H1 (cell line): ENCODE data around the gene CNTNAP1. TPM values are rescaled to one million over a fixed set of nuclear protein-coding genes. Genes with fewer than 3 reads are reported as not detected.

Source experiments
- CTCF ChIA-PET: fragments of 300-600 bp; sonication (Branson Sonifier 250); formaldehyde crosslinking; loops from one replicate; lab custom pipeline; 2021; ENCODE audit not compliant: partially characterized antibody; lab: Charles Lee
- POLR2A ChIA-PET: fragments of 300-600 bp; sonication (Branson Sonifier 250); formaldehyde crosslinking; loops from one replicate; lab custom pipeline; 2021; ENCODE audit warnings: inconsistent platforms; ENCODE audit not compliant: partially characterized antibody; lab: Charles Lee
- DNase-seq, 2 experiments: peaks; one replicate each; pipeline versions ENCODE4 v3.0.0 to v3.0.0-alpha.2; 2010 to 2022; ENCODE audit warnings: low spot score in 2 of 2, low read depth in 1 of 2, mixed read lengths in 1 of 2
- FAIRE-seq: peaks from 2 replicates; lab custom pipeline; 2011; peaks lifted over from hg19 to GRCh38; lab: Jason Lieb, UNC
- H2AFZ ChIP-seq: 2 replicates; pipeline ENCODE4 v1.8.1; 2012; ENCODE audit warnings: low read length, inconsistent platforms
- H2AK5ac ChIP-seq: 2 replicates; pipeline ENCODE4 v1.6.1; 2013; ENCODE audit warnings: low read depth, low read length
- H2BK120ac ChIP-seq: replicated peaks from 2 replicates; pipeline ENCODE3; 2013; ENCODE audit warnings: low read depth, low read length, inconsistent platforms
- H2BK12ac ChIP-seq: 2 replicates; pipeline ENCODE4 v1.6.1; 2013; ENCODE audit warnings: low read depth, low read length
- H2BK15ac ChIP-seq: 2 replicates; pipeline ENCODE4 v1.6.1; 2013; ENCODE audit warnings: low read length
- H2BK20ac ChIP-seq: 2 replicates; pipeline ENCODE4 v1.6.1; 2013; ENCODE audit warnings: low read length
- H2BK5ac ChIP-seq: 2 replicates; pipeline ENCODE4 v1.6.1; 2013; ENCODE audit warnings: low read depth, low read length
- H3K14ac ChIP-seq: 2 replicates; pipeline ENCODE4 v1.6.1; 2013; ENCODE audit warnings: inconsistent platforms; ENCODE audit not compliant: insufficient read length
- H3K18ac ChIP-seq: 2 replicates; pipeline ENCODE4 v1.6.1; 2013; ENCODE audit warnings: low read length; ENCODE audit errors: extremely low read depth
- H3K23ac ChIP-seq: 2 replicates; pipeline ENCODE4 v1.6.1; 2013; ENCODE audit warnings: inconsistent platforms; ENCODE audit not compliant: insufficient read length
- H3K23me2 ChIP-seq: 2 replicates; pipeline ENCODE4 v1.6.1; 2013; ENCODE audit warnings: low read depth, low read length
- H3K27ac ChIP-seq: 2 replicates; pipeline ENCODE4 v1.6.1; 2011; ENCODE audit warnings: low read depth, low read length, inconsistent platforms
- H3K27me3 ChIP-seq, 4 experiments: replicated peaks in 1 of 4; 1 replicate in 1 of 4; 2 replicates in 3 of 4; pipeline versions ENCODE4 v1.6.1 to v1.8.1; 2011 to 2013; ENCODE audit warnings: low read length in 3 of 4, mild to moderate bottlenecking in 3 of 4, inconsistent platforms in 2 of 4, mixed read lengths in 2 of 4, moderate library complexity in 1 of 4; ENCODE audit not compliant: control insufficient read depth in 3 of 4, insufficient read depth in 3 of 4; ENCODE audit errors: extremely low read depth in 1 of 4
- H3K36me3 ChIP-seq, 4 experiments: 2 replicates each; pipeline versions ENCODE4 v1.6.1 to v1.8.1; 2011 to 2013; ENCODE audit warnings: mild to moderate bottlenecking in 4 of 4, low read length in 3 of 4, moderate library complexity in 2 of 4, control low read depth in 1 of 4, inconsistent platforms in 1 of 4; ENCODE audit not compliant: insufficient read depth in 4 of 4, control insufficient read depth in 2 of 4
- H3K4ac ChIP-seq: replicated peaks from 2 replicates; pipeline ENCODE3; 2013; ENCODE audit warnings: low read length, low read depth, mixed read lengths, inconsistent platforms; ENCODE audit not compliant: insufficient read length
- H3K4me1 ChIP-seq, 4 experiments: replicated peaks in 1 of 4; 1 replicate in 1 of 4; 2 replicates in 3 of 4; pipeline versions ENCODE4 v1.6.1 to v1.8.1; 2011 to 2013; ENCODE audit warnings: low read length in 3 of 4, inconsistent platforms in 2 of 4, mixed read lengths in 1 of 4; ENCODE audit not compliant: insufficient read depth in 4 of 4, control insufficient read depth in 3 of 4
- H3K4me2 ChIP-seq, 2 experiments: 2 replicates each; pipeline versions ENCODE4 v1.6.1 to v1.8.1; 2011 to 2013; ENCODE audit warnings: low read depth in 2 of 2, low read length in 2 of 2, control low read depth in 1 of 2, inconsistent platforms in 1 of 2, mild to moderate bottlenecking in 1 of 2; ENCODE audit not compliant: insufficient read depth in 1 of 2
- H3K4me3 ChIP-seq, 4 experiments: fragments of 200-600, 300-600 bp in 1 of 4; sonication (generic), shearing (Covaris generic), sonication (Bioruptor Twin) in 1 of 4; 2 replicates each; pipeline versions ENCODE4 v1.5.1 to v1.8.1; 2011 to 2016; ENCODE audit warnings: low read length in 4 of 4, low read depth in 3 of 4, control low read depth in 2 of 4, inconsistent platforms in 2 of 4, mild to moderate bottlenecking in 2 of 4, mixed read lengths in 1 of 4, moderate library complexity in 1 of 4; ENCODE audit not compliant: insufficient read depth in 2 of 4; ENCODE audit errors: extremely low read depth in 1 of 4
- H3K56ac ChIP-seq: replicated peaks from 2 replicates; pipeline ENCODE3; 2013; ENCODE audit warnings: low read depth, mild to moderate bottlenecking, mixed read lengths, low read length, inconsistent platforms; ENCODE audit not compliant: insufficient read length
- H3K79me1 ChIP-seq: 2 replicates; pipeline ENCODE4 v1.6.1; 2013; ENCODE audit warnings: low read depth, low read length, control low read depth
- H3K79me2 ChIP-seq, 2 experiments: 2 replicates each; pipeline versions ENCODE4 v1.6.1 to v1.8.1; 2012 to 2013; ENCODE audit warnings: low read length in 2 of 2, mild to moderate bottlenecking in 2 of 2, inconsistent platforms in 1 of 2; ENCODE audit not compliant: insufficient read depth in 2 of 2, control insufficient read depth in 1 of 2
- H3K9ac ChIP-seq, 4 experiments: replicated peaks in 1 of 4; 1 replicate in 1 of 4; 2 replicates in 3 of 4; pipeline versions ENCODE4 v1.6.1 to v1.8.1; 2011 to 2013; ENCODE audit warnings: low read depth in 3 of 4, low read length in 3 of 4, control low read depth in 2 of 4, mild to moderate bottlenecking in 2 of 4, moderate library complexity in 2 of 4, inconsistent platforms in 1 of 4; ENCODE audit errors: extremely low read depth in 1 of 4
- H3K9me3 ChIP-seq, 2 experiments: 2 replicates each; pipeline versions ENCODE4 v1.6.1 to v1.8.1; 2012 to 2013; ENCODE audit warnings: mild to moderate bottlenecking in 2 of 2, moderate library complexity in 2 of 2, control low read depth in 1 of 2, inconsistent platforms in 1 of 2, low read depth in 1 of 2, low read length in 1 of 2, mixed read lengths in 1 of 2; ENCODE audit not compliant: insufficient read depth in 2 of 2
- H4K20me1 ChIP-seq, 2 experiments: replicated peaks in 1 of 2; 2 replicates each; pipeline versions ENCODE3 to v1.8.1; 2011 to 2013; ENCODE audit warnings: inconsistent platforms in 2 of 2, low read length in 2 of 2, mild to moderate bottlenecking in 1 of 2; ENCODE audit not compliant: insufficient read depth in 2 of 2, control insufficient read depth in 1 of 2
- H4K5ac ChIP-seq: 2 replicates; pipeline ENCODE4 v1.6.1; 2013; ENCODE audit warnings: low read length, low read depth, mixed read lengths, inconsistent platforms; ENCODE audit not compliant: insufficient read length
- H4K8ac ChIP-seq: 2 replicates; pipeline ENCODE4 v1.8.0; 2013; ENCODE audit warnings: mild to moderate bottlenecking, moderate library complexity, low read length, inconsistent platforms; ENCODE audit not compliant: insufficient read depth; ENCODE audit errors: extremely low read depth
- H4K91ac ChIP-seq: replicated peaks from 2 replicates; pipeline ENCODE3; 2013; ENCODE audit warnings: low read length, mixed read lengths, inconsistent platforms; ENCODE audit not compliant: insufficient read length
- EZH2 ChIP-seq: fragments of 200-600 bp; sonication (generic); IDR thresholded peaks from 2 replicates; pipeline ENCODE4 v1.7.1; 2012; ENCODE audit warnings: low read depth, mild to moderate bottlenecking, moderate library complexity, low read length, inconsistent platforms; ENCODE audit not compliant: severe bottlenecking
- FOSL1 ChIP-seq: IDR thresholded peaks from 2 replicates; pipeline ENCODE4 v1.6.1; 2011; ENCODE audit warnings: mild to moderate bottlenecking, low read depth, low read length, moderate library complexity; ENCODE audit not compliant: insufficient read depth
- KDM4A ChIP-seq: IDR thresholded peaks from one replicate; pipeline ENCODE4 v1.7.1; 2012; ENCODE audit warnings: low read depth, mild to moderate bottlenecking, moderate library complexity, low read length, inconsistent platforms; ENCODE audit not compliant: severe bottlenecking
- KDM5A ChIP-seq: fragments of 200-600 bp; IDR thresholded peaks from 2 replicates; pipeline ENCODE4 v1.7.1; 2012; ENCODE audit warnings: mild to moderate bottlenecking, low read length, inconsistent platforms, mixed read lengths
- POLR2A ChIP-seq, 2 experiments: IDR thresholded peaks; 1 replicate in 1 of 2; 2 replicates in 1 of 2; pipeline ENCODE4 v1.6.1; 2011; ENCODE audit warnings: low read depth in 2 of 2, low read length in 2 of 2, mild to moderate bottlenecking in 2 of 2; ENCODE audit errors: control extremely low read depth in 1 of 2
- POLR2AphosphoS5 ChIP-seq: IDR thresholded peaks from 2 replicates; pipeline ENCODE4 v1.6.1; 2011; ENCODE audit warnings: low read depth, low read length
- RAD21 ChIP-seq, 2 experiments: IDR thresholded peaks in 1 of 2; conservative IDR thresholded peaks in 1 of 2; 2 replicates each; pipeline ENCODE4 v1.6.1; 2011; ENCODE audit warnings: low read depth in 2 of 2, low read length in 2 of 2, improper control_type of control experiment in 1 of 2, inconsistent platforms in 1 of 2, mild to moderate bottlenecking in 1 of 2, moderate library complexity in 1 of 2
- SIN3A ChIP-seq, 2 experiments: IDR thresholded peaks in 1 of 2; conservative IDR thresholded peaks in 1 of 2; 2 replicates each; pipeline ENCODE4 v1.6.1; 2011 to 2012; ENCODE audit warnings: low read length in 2 of 2, improper control_type of control experiment in 1 of 2, low read depth in 1 of 2, mild to moderate bottlenecking in 1 of 2
- TBP ChIP-seq: IDR thresholded peaks from 2 replicates; pipeline ENCODE4 v1.6.1; 2011; ENCODE audit warnings: low read depth, low read length, improper control_type of control experiment
- YY1 ChIP-seq: IDR thresholded peaks from 2 replicates; pipeline ENCODE4 v1.6.1; 2011; ENCODE audit warnings: low read depth, mild to moderate bottlenecking, low read length
- WGBS, 2 experiments: shearing (Covaris generic) in 1 of 2; methylation state at CpG; one replicate each; pipeline versions ENCODE4 v1.1.6 to v1.1.7; 2013 to 2015; ENCODE audit warnings: low lambda C conversion rate in 2 of 2, mixed read lengths in 2 of 2, inconsistent platforms in 1 of 2, low coverage in 1 of 2, missing lambda C conversion rate in 1 of 2; ENCODE audit not compliant: insufficient replicate concordance in 2 of 2, insufficient coverage in 1 of 2, insufficient read length in 1 of 2; ENCODE audit errors: extremely low coverage in 1 of 2, missing lambda C conversion rate in 1 of 2; 5-methylcytosine and 5-hydroxymethylcytosine counted together
- polyA plus RNA-seq, 7 experiments: library from polyadenylated mRNA; depleted of rRNA in 3 of 7; stranded (reverse) in 5 of 7; unstranded in 2 of 7; fragments of >200 nt in 5 of 7; fragments of 200-250 nt in 2 of 7; gene quantifications; 1 replicate in 5 of 7; 2 replicates in 1 of 7; 4 replicates in 1 of 7; pipeline versions ENCODE4 v1.2.1 to v1.2.3, GENCODE V29; 2011 to 2013; ENCODE audit warnings: missing spikeins in 2 of 7, mixed read lengths in 2 of 7
- total RNA-seq: library from RNA; stranded (reverse); fragmentation: NEBNext Ultra II Directional; extraction: Animal tissue kit (Norgen Biotek cat#: 25700); gene quantifications from 2 replicates; pipeline ENCODE4 v1.2.1, GENCODE V29; 2021

CNTNAP1 gene
- total and polyA plus RNA-seq, 2 of the 8 experiments (the other 6 are each of a cell fraction or from before 2014, with no cell fraction given): 4.7 to 10.0 TPM

GRCh38 chr17:42669977-42670788, 12.1 kb upstream of the CNTNAP1 start:
- 0 out of 2 replicates have a peak overlapping the region, but pooled peaks have one; percentile 60 for H2BK5ac ChIP-seq
- peak overlapping the region; percentile 69 to 96 for H3K4me2 ChIP-seq
- H2AFZ ChIP-seq: no peak overlapping the region
- H3K56ac ChIP-seq: peak overlapping the region; percentile 83
- H2AK5ac ChIP-seq: no peak overlapping the region
- no peak overlapping the region for H2BK120ac ChIP-seq
- H3K79me1 ChIP-seq: no peaks in the 10 kb centered on the region
- no peak overlapping the region; the same call in 1 of the 2 replicates for H2BK20ac ChIP-seq
- H3K14ac ChIP-seq: no peak overlapping the region
- H3K79me2 ChIP-seq: no peaks in the 10 kb centered on the region
- ChIA-PET CTCF (interaction anchor here (0.5 to 7.1 kb wide), 9 partner anchors 7 to 92 kb away, joined by 3 to 56 read pairs (median 4); partner anchors contain the start of genes CCR10 and PSMC3IP), POLR2A (interaction anchor here (1.0 to 16.6 kb wide), 12 partner anchors 4 to 123 kb away, joined by 3 to 239 read pairs (median 6); partner anchors contain the start of genes CCR10, CNTNAP1, PLEKHH3 and PSMC3IP)
- peak overlapping the region; percentile 28 for H3K4ac ChIP-seq
- peaks cover 8 to 42% (median 15%) of the 10 kb centered on the region in 4 experiments; a peak in 6 of 8 replicates for H3K36me3 ChIP-seq
- H4K20me1 ChIP-seq: peaks cover 3 to 12% of the 10 kb centered on the region in 2 experiments
- peak overlapping the region; percentile 73 for H4K5ac ChIP-seq
- DNase-seq: peak in 1 of 2 experiments; percentile 82
- H3K27ac ChIP-seq: peak overlapping the region; percentile 54; the same call in 1 of the 2 replicates
- H2BK12ac ChIP-seq: peak overlapping the region; percentile 39; the same call in 1 of the 2 replicates
- H3K18ac ChIP-seq: peak overlapping the region; percentile 93
- 4% methylated on average over 41 of the region's 87 CpGs; no CpG with 5 or more reads in 1 of the 2 experiments for WGBS, 2 experiments
- H3K23ac ChIP-seq: no peak overlapping the region
- peaks cover 0 to 47% (median 32%) of the 10 kb centered on the region in 4 experiments; a peak in 6 of 7 replicates for H3K4me1 ChIP-seq
- peaks cover 2 to 39% (median 30%) of the 10 kb centered on the region in 4 experiments for H3K27me3 ChIP-seq
- peak overlapping the region; percentile 91 for H4K8ac ChIP-seq
- peak overlapping the region; percentile 37 to 65 (median 54) for H3K4me3 ChIP-seq
- H3K9me3 ChIP-seq: no peaks in the 10 kb centered on the region
- peaks cover 20% of the 10 kb centered on the region for H3K23me2 ChIP-seq
- H4K91ac ChIP-seq: peak overlapping the region; percentile 75
- no peak overlapping the region; the same call in 1 of the 2 replicates for H2BK15ac ChIP-seq
- H3K9ac ChIP-seq: peak overlapping the region in 3 of 4 experiments; percentile 38 to 56 (median 54); a peak in 4 of 7 replicates
- no peak for FAIRE-seq
- TF ChIP-seq SIN3A (conservative IDR thresholded peaks at IDR 0.05 in 1 of 2, IDR thresholded peaks at IDR 0.05 in 1 of 2; ENCODE audit: low read depth in 1 of 2, low read length in 2 of 2) (peak in 1 of 2 experiments; percentile 41; a peak in 1 of 4 replicates), POLR2AphosphoS5 (0 out of 2 replicates have a peak, but pooled peaks have one; percentile 46), RAD21 (IDR thresholded peaks at IDR 0.05 in 1 of 2, conservative IDR thresholded peaks at IDR 0.05 in 1 of 2; ENCODE audit: low read depth in 2 of 2, low read length in 2 of 2) (no peak), FOSL1 (no peak), YY1 (0 out of 2 replicates have a peak, but pooled peaks have one; percentile 36), TBP (no peak), EZH2 (no peak), KDM5A (no peak), POLR2A (IDR thresholded peaks at IDR 0.05; ENCODE audit: control extremely low read depth in 1 of 2, low read depth in 2 of 2, low read length in 2 of 2) (no peak; a peak in 1 of 3 replicates), KDM4A (peak; percentile 38)
